IMR-90 (cell line): ENCODE results near the gene SLC6A12. TPM values are rescaled to one million over a fixed set of nuclear protein-coding genes. Genes with fewer than 3 reads are reported as not detected.

Source experiments
- ATAC-seq: fragments of 200-7000 bp; cut with Tn5 transposase; 2 replicates; pipeline ENCODE4 v1.9.1; 2020; ENCODE audit warnings: low read depth, mild to moderate bottlenecking, moderate library complexity
- BruUV-seq: library from RNA; stranded (reverse); fragments of 400-500 nt; replicated peaks from 2 replicates; lab custom pipeline; 2021; lab: Mats Ljungman, UMichigan
- CTCF ChIA-PET: fragments of 300-600 bp; formaldehyde crosslinking; extraction: SDS; loops from one replicate; lab custom pipeline; 2021; ENCODE audit warnings: antibody characterized with exemption; lab: Yijun Ruan, JAX
- POLR2A ChIA-PET: fragments of 300-600 bp; sonication (Branson Sonifier 250); formaldehyde crosslinking; loops from one replicate; lab custom pipeline; 2022; ENCODE audit warnings: antibody characterized with exemption; ENCODE audit not compliant: unreplicated experiment; lab: Charles Lee
- DNase-seq: peaks from one replicate; pipeline ENCODE4 v3.0.0; 2013
- H2AFZ ChIP-seq: replicated peaks from 2 replicates; pipeline ENCODE3; 2013; ENCODE audit warnings: low read length, mild to moderate bottlenecking; ENCODE audit not compliant: poor library complexity
- H2AK5ac ChIP-seq: 2 replicates; pipeline ENCODE4 v1.6.1; 2013; ENCODE audit warnings: low read depth, low read length, inconsistent platforms
- H2AK9ac ChIP-seq: replicated peaks from 2 replicates; pipeline ENCODE3; 2013; ENCODE audit warnings: mild to moderate bottlenecking, low read depth, low read length, moderate library complexity; ENCODE audit not compliant: poor library complexity
- H2BK120ac ChIP-seq: 2 replicates; pipeline ENCODE4 v1.6.1; 2013; ENCODE audit warnings: low read depth, low read length, inconsistent platforms
- H2BK15ac ChIP-seq: 3 replicates; pipeline ENCODE4 v1.6.1; 2013; ENCODE audit warnings: low read depth, low read length, inconsistent platforms
- H2BK20ac ChIP-seq: 2 replicates; pipeline ENCODE4 v1.6.1; 2013; ENCODE audit warnings: low read depth, mild to moderate bottlenecking, inconsistent platforms, low read length, moderate library complexity
- H2BK5ac ChIP-seq: 2 replicates; pipeline ENCODE4 v1.6.1; 2013; ENCODE audit warnings: mild to moderate bottlenecking, low read depth, low read length, inconsistent platforms; ENCODE audit not compliant: poor library complexity, severe bottlenecking
- H3K14ac ChIP-seq: replicated peaks from 2 replicates; pipeline ENCODE4 v1.6.1; 2013; ENCODE audit warnings: low read depth, low read length, inconsistent platforms
- H3K18ac ChIP-seq: 2 replicates; pipeline ENCODE4 v1.6.1; 2013; ENCODE audit warnings: low read depth, low read length, control low read depth
- H3K23ac ChIP-seq: 2 replicates; pipeline ENCODE4 v1.6.1; 2013; ENCODE audit warnings: low read depth, low read length, inconsistent platforms
- H3K27ac ChIP-seq: 2 replicates; pipeline ENCODE4 v1.5.1; 2013; ENCODE audit warnings: mild to moderate bottlenecking, control low read depth, low read length; ENCODE audit not compliant: insufficient read depth
- H3K27me3 ChIP-seq: 2 replicates; pipeline ENCODE4 v1.6.1; 2013; ENCODE audit warnings: low read length; ENCODE audit not compliant: control insufficient read depth, insufficient read depth
- H3K36me3 ChIP-seq: 2 replicates; pipeline ENCODE4 v1.6.1; 2013; ENCODE audit warnings: low read length, mixed read lengths; ENCODE audit not compliant: control insufficient read depth, insufficient read depth
- H3K4ac ChIP-seq: 2 replicates; pipeline ENCODE4 v1.6.1; 2013; ENCODE audit warnings: low read depth, low read length, inconsistent platforms
- H3K4me1 ChIP-seq: 2 replicates; pipeline ENCODE4 v1.6.1; 2013; ENCODE audit warnings: low read length, mixed read lengths; ENCODE audit not compliant: control insufficient read depth, insufficient read depth
- H3K4me2 ChIP-seq: 2 replicates; pipeline ENCODE4 v1.6.1; 2013; ENCODE audit warnings: low read depth, mild to moderate bottlenecking, control low read depth, low read length, moderate library complexity
- H3K4me3 ChIP-seq: 2 replicates; pipeline ENCODE4 v1.5.1; 2013; ENCODE audit warnings: low read depth, mild to moderate bottlenecking, control low read depth, low read length, moderate library complexity; ENCODE audit not compliant: insufficient read depth
- H3K56ac ChIP-seq: 2 replicates; pipeline ENCODE4 v1.6.1; 2013; ENCODE audit warnings: low read length, inconsistent platforms; ENCODE audit not compliant: insufficient read depth; ENCODE audit errors: extremely low read depth
- H3K79me1 ChIP-seq, 2 experiments: 2 replicates each; pipeline ENCODE4 v1.6.1; 2013; ENCODE audit warnings: low read length in 2 of 2, inconsistent platforms in 1 of 2, low read depth in 1 of 2
- H3K9ac ChIP-seq: 2 replicates; pipeline ENCODE4 v1.6.1; 2013; ENCODE audit warnings: low read depth, low read length, control low read depth
- H3K9me1 ChIP-seq: 2 replicates; pipeline ENCODE4 v1.6.1; 2013; ENCODE audit warnings: low read length, inconsistent platforms; ENCODE audit not compliant: insufficient read depth
- H3K9me3 ChIP-seq: 2 replicates; pipeline ENCODE4 v1.6.1; 2013; ENCODE audit warnings: low read length; ENCODE audit not compliant: control insufficient read depth, insufficient read depth
- H4K20me1 ChIP-seq: 2 replicates; pipeline ENCODE4 v1.6.1; 2013; ENCODE audit warnings: low read length, inconsistent platforms; ENCODE audit not compliant: insufficient read depth
- H4K5ac ChIP-seq: 2 replicates; pipeline ENCODE4 v1.6.1; 2013; ENCODE audit warnings: mild to moderate bottlenecking, low read depth, low read length, control low read depth
- H4K8ac ChIP-seq, 2 experiments: 2 replicates each; pipeline ENCODE4 v1.6.1; 2013; ENCODE audit warnings: low read depth in 2 of 2, low read length in 2 of 2, control low read depth in 1 of 2, inconsistent platforms in 1 of 2
- H4K91ac ChIP-seq: 2 replicates; pipeline ENCODE4 v1.6.1; 2013; ENCODE audit warnings: low read depth, low read length, inconsistent platforms; ENCODE audit not compliant: insufficient read depth
- BHLHE40 ChIP-seq: fragments of 150-350 bp; IDR thresholded peaks from 2 replicates; pipeline ENCODE4 v1.6.1; 2016; ENCODE audit warnings: mild to moderate bottlenecking, low read depth, low read length
- FOS ChIP-seq: fragments of 150-350 bp; IDR thresholded peaks from 2 replicates; pipeline ENCODE4 v1.6.1; 2016; ENCODE audit warnings: low read depth, low read length
- MAFK ChIP-seq: IDR thresholded peaks from 2 replicates; pipeline ENCODE4 v1.6.1; 2012; ENCODE audit warnings: low read depth, low read length, improper control_type of control experiment
- MAZ ChIP-seq: IDR thresholded peaks from 2 replicates; pipeline ENCODE4 v1.6.1; 2012; ENCODE audit warnings: low read depth, mild to moderate bottlenecking, low read length, improper control_type of control experiment, moderate library complexity, borderline replicate concordance
- NFE2L2 ChIP-seq: fragments of 150-350 bp; IDR thresholded peaks from 2 replicates; pipeline ENCODE4 v1.6.1; 2016; ENCODE audit warnings: low read depth, mild to moderate bottlenecking, low read length
- RCOR1 ChIP-seq: IDR thresholded peaks from 2 replicates; pipeline ENCODE4 v1.6.1; 2012; ENCODE audit warnings: mild to moderate bottlenecking, low read length, improper control_type of control experiment; ENCODE audit not compliant: insufficient replicate concordance
- SMC3 ChIP-seq: fragments of 150-350 bp; IDR thresholded peaks from 2 replicates; pipeline ENCODE4 v1.6.1; 2016; ENCODE audit warnings: low read depth, mild to moderate bottlenecking, antibody characterized with exemption, low read length, moderate library complexity
- WGBS, 2 experiments: methylation state at CpG; one replicate each; pipeline versions ENCODE4 v1.1.5 to v1.1.7; 2013; ENCODE audit warnings: missing lambda C conversion rate in 2 of 2; ENCODE audit not compliant: insufficient read length in 1 of 2; ENCODE audit errors: extremely low coverage in 2 of 2; 5-methylcytosine and 5-hydroxymethylcytosine counted together
- dilution Hi-C: fragments of 300-500 bp; cut with HindIII; formaldehyde crosslinking; loops from one replicate; pipeline ENCODE4 v1.14.3; 2018; ENCODE audit warnings: low sequenced_read_pairs; ENCODE audit not compliant: unreplicated experiment
- in situ Hi-C: fragments of 300-500 bp; cut with MboI; formaldehyde crosslinking; loops from 3 replicates; pipeline ENCODE4 v1.14.3; 2019; ENCODE audit warnings: low sequenced_read_pairs, inconsistent platforms, mixed read lengths
- intact Hi-C: fragments of 100-400 bp; cut with micrococcal nuclease; formaldehyde crosslinking; loops from 2 replicates; pipeline ENCODE4 v1.10.0; 2022
- polyA plus RNA-seq, 3 experiments: library from polyadenylated mRNA; depleted of rRNA; stranded (reverse); fragments of >200 nt; gene quantifications; 2 replicates each; pipeline ENCODE4 v1.2.3, GENCODE V29; 2012; ENCODE audit warnings: low replicate concordance in 1 of 3
- total RNA-seq: library from RNA; depleted of rRNA; stranded (reverse); fragments of >200 nt; gene quantifications from 2 replicates; pipeline ENCODE4 v1.2.3, GENCODE V29; 2012
- TF ChIP-seq, protein P1 (sequence below): conservative IDR thresholded peaks from 2 replicates; pipeline ENCODE4 v1.5.1; 2012; ENCODE audit warnings: mild to moderate bottlenecking, low read depth, low read length, improper control_type of control experiment
- TF ChIP-seq, protein P2 (sequence below): fragments of 150-350 bp; IDR thresholded peaks from 2 replicates; pipeline ENCODE4 v1.6.1; 2017; ENCODE audit warnings: mild to moderate bottlenecking, antibody characterized with exemption, low read length, low read depth

The SLC6A12 gene
- total and polyA plus RNA-seq, 2 of the 4 experiments (the other 2 are of a cell fraction), result not detected

DNA sequence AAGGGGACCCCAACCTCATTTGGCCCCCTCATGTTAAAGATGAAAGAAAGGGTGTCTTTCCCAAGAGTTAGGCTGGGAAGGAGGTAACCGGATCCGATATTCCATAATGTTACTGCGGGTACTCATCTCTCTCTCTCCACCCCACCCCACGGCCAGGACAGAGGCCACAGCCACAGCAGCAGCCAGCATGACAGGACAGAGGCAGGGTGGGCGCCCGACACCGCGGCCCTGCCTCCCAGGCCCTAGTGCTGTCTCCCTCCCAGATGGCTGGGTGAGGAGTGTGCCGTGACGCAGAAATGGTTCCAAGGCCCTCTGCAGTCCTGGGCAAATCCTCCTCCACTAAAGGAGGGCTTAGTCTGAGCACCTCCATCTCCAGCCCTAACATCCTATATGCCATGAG is 6.2 kb downstream of the SLC6A12 start:
- Histone ChIP-seq H4K20me1 (no peaks in the 10 kb centered on the region), H4K5ac (no peak overlapping the region), H3K4me1 (peaks cover 3% of the 10 kb centered on the region), H2BK15ac (no peak overlapping the region), H2BK120ac (no peak overlapping the region), H3K18ac (no peak overlapping the region), H2AK9ac (no peak overlapping the region), H3K9ac (no peak overlapping the region), H4K91ac (no peak overlapping the region), H3K36me3 (no peaks in the 10 kb centered on the region), H3K4me2 (no peak overlapping the region), H3K14ac (no peak overlapping the region), H3K4me3 (no peak overlapping the region), H3K9me3 (no peaks in the 10 kb centered on the region), H3K56ac (no peak overlapping the region), H2AFZ (no peak overlapping the region), H4K8ac (no peak overlapping the region), H3K27me3 (peaks cover 72% of the 10 kb centered on the region), H3K79me1 (no peaks in the 10 kb centered on the region), H3K4ac (no peak overlapping the region), H3K27ac (no peak overlapping the region), H3K9me1 (no peaks in the 10 kb centered on the region; the same call in 1 of the 2 replicates), H2AK5ac (no peak overlapping the region), H3K23ac (no peak overlapping the region), H2BK20ac (no peak overlapping the region), H2BK5ac (no peak overlapping the region)
- ChIA-PET CTCF (no interaction called here), POLR2A (no interaction called here)
- in situ Hi-C loops (no loop called here), dilution Hi-C loops (no loop called here), intact Hi-C loops (no loop called here)
- BruUV-seq, result no TSS peak
- TF ChIP-seq MAZ (no peak), RCOR1 (no peak), NFE2L2 (no peak), MAFK (no peak), SMC3 (no peak), FOS (no peak), BHLHE40 (no peak)
- TF ChIP-seq, protein P1, sequence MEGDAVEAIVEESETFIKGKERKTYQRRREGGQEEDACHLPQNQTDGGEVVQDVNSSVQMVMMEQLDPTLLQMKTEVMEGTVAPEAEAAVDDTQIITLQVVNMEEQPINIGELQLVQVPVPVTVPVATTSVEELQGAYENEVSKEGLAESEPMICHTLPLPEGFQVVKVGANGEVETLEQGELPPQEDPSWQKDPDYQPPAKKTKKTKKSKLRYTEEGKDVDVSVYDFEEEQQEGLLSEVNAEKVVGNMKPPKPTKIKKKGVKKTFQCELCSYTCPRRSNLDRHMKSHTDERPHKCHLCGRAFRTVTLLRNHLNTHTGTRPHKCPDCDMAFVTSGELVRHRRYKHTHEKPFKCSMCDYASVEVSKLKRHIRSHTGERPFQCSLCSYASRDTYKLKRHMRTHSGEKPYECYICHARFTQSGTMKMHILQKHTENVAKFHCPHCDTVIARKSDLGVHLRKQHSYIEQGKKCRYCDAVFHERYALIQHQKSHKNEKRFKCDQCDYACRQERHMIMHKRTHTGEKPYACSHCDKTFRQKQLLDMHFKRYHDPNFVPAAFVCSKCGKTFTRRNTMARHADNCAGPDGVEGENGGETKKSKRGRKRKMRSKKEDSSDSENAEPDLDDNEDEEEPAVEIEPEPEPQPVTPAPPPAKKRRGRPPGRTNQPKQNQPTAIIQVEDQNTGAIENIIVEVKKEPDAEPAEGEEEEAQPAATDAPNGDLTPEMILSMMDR, result no peak
- TF ChIP-seq, protein P2, sequence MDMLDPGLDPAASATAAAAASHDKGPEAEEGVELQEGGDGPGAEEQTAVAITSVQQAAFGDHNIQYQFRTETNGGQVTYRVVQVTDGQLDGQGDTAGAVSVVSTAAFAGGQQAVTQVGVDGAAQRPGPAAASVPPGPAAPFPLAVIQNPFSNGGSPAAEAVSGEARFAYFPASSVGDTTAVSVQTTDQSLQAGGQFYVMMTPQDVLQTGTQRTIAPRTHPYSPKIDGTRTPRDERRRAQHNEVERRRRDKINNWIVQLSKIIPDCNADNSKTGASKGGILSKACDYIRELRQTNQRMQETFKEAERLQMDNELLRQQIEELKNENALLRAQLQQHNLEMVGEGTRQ, result no peak
- WGBS, 2 experiments, result no CpG with 5 or more reads among the region's 10 CpGs
- ATAC-seq (no peak), DNase-seq (no peak)
